ENCODE data around the gene UBE2Z.

GRCh38 chr17:48909783-48910182 lies 1.6 kb downstream of the UBE2Z start:
- TF ChIP-seq POLR2A (IDR thresholded peaks at IDR 0.05) (no peak), POLR2AphosphoS5 (IDR thresholded peaks at IDR 0.05) (no peak), CTCF (IDR thresholded peaks at IDR 0.05) (no peak)

All from prostate gland (tissue), 2 donors.